LNCAP (cell line): ENCODE results near the gene CAMSAP3.

ENCODE experiments used
- CTCF ChIP-seq: fragments of 450-650 bp; IDR thresholded peaks from 2 replicates; pipeline ENCODE4 v1.5.1; 2017; ENCODE audit warnings: mild to moderate bottlenecking

The CAMSAP3 gene

GRCh38 chr19:7562646-7563393 is 32.8 kb upstream of the CAMSAP3 start:
- no peak for TF ChIP-seq CTCF

- no peak for TF ChIP-seq CTCF
Measured at GRCh38 chr19:7564866-7565265, 30.8 kb upstream of the CAMSAP3 start.

- TF ChIP-seq CTCF = no peak
Measured at GRCh38 chr19:7565332-7565731, 30.3 kb upstream of the CAMSAP3 start.

GRCh38 chr19:7570761-7571160 is 24.9 kb upstream of the CAMSAP3 start:
- no peak for TF ChIP-seq CTCF

- no peak for TF ChIP-seq CTCF
Measured at GRCh38 chr19:7575434-7576040, 20.1 kb upstream of the CAMSAP3 start.

- no peak for TF ChIP-seq CTCF
Measured at GRCh38 chr19:7578127-7578526, 17.5 kb upstream of the CAMSAP3 start.

- no peak for TF ChIP-seq CTCF
Measured at GRCh38 chr19:7579182-7579581, 16.5 kb upstream of the CAMSAP3 start.
